Endothelial cell of umbilical vein (primary cell): ENCODE data around the gene PTF1A. TPM values are rescaled to one million over a fixed set of nuclear protein-coding genes. Genes with fewer than 3 reads are reported as not detected.

ENCODE experiments used
- BruUV-seq: library from RNA; stranded (reverse); fragments of 400-500 nt; replicated peaks from 2 replicates; lab custom pipeline; 2021; lab: Mats Ljungman, UMichigan
- CTCF ChIA-PET: fragments of 300-600, 350-600 bp; sonication (Branson Sonifier 250); formaldehyde crosslinking; loops from one replicate; lab custom pipeline; 2021; ENCODE audit warnings: antibody characterized with exemption, inconsistent platforms; lab: Charles Lee
- POLR2A ChIA-PET: fragments of 300-600, 350-600 bp; sonication (Branson Sonifier 250); formaldehyde crosslinking; loops from one replicate; lab custom pipeline; 2021; ENCODE audit warnings: antibody characterized with exemption, inconsistent platforms; lab: Charles Lee
- DNase-seq: peaks from one replicate; pipeline ENCODE4 v3.0.0-alpha.2; 2011; ENCODE audit warnings: low read depth, low spot score
- FAIRE-seq: peaks from 2 replicates; lab custom pipeline; 2011; peaks lifted over from hg19 to GRCh38; lab: Jason Lieb, UNC
- H2AFZ ChIP-seq: 2 replicates; pipeline ENCODE4 v1.6.0; 2012; ENCODE audit warnings: low read depth, low read length, control low read depth, inconsistent platforms
- H3K27ac ChIP-seq: 2 replicates; pipeline ENCODE4 v1.5.1; 2011; ENCODE audit warnings: low read depth, mild to moderate bottlenecking, control low read depth, low read length, moderate library complexity; ENCODE audit not compliant: insufficient read depth
- H3K27me3 ChIP-seq, 2 experiments: 2 replicates each; pipeline versions ENCODE4 v1.6.0 to v1.6.1; 2011; ENCODE audit warnings: low read length in 2 of 2, mixed read lengths in 1 of 2; ENCODE audit not compliant: control insufficient read depth in 2 of 2, insufficient read depth in 2 of 2
- H3K36me3 ChIP-seq, 2 experiments: 2 replicates in 1 of 2; 3 replicates in 1 of 2; pipeline ENCODE4 v1.5.1; 2011; ENCODE audit warnings: low read length in 2 of 2, mild to moderate bottlenecking in 1 of 2, moderate library complexity in 1 of 2; ENCODE audit not compliant: control insufficient read depth in 2 of 2, insufficient read depth in 2 of 2; ENCODE audit errors: extremely low read depth in 1 of 2
- H3K4me1 ChIP-seq: 3 replicates; pipeline ENCODE4 v1.5.1; 2011; ENCODE audit warnings: mild to moderate bottlenecking, low read length; ENCODE audit not compliant: control insufficient read depth, insufficient read depth; ENCODE audit errors: extremely low read depth
- H3K4me2 ChIP-seq: 2 replicates; pipeline ENCODE4 v1.6.1; 2011; ENCODE audit warnings: low read length, control low read depth, mixed read lengths; ENCODE audit not compliant: insufficient read depth
- H3K4me3 ChIP-seq, 3 experiments: fragments of 200-600 bp in 1 of 3; sonication (generic), shearing (Covaris generic) in 1 of 3; replicated peaks in 1 of 3; 2 replicates each; pipeline ENCODE4 v1.5.1; 2011 to 2016; ENCODE audit warnings: control low read depth in 3 of 3, low read length in 3 of 3, mild to moderate bottlenecking in 2 of 3, inconsistent platforms in 1 of 3, low read depth in 1 of 3, moderate library complexity in 1 of 3; ENCODE audit not compliant: insufficient read depth in 1 of 3
- H3K79me2 ChIP-seq: 2 replicates; pipeline ENCODE4 v1.6.0; 2012; ENCODE audit warnings: low read length, inconsistent platforms; ENCODE audit not compliant: control insufficient read depth, insufficient read depth
- H3K9ac ChIP-seq: replicated peaks from 2 replicates; pipeline ENCODE3; 2011; ENCODE audit warnings: low read length, control low read depth; ENCODE audit not compliant: insufficient read depth; ENCODE audit errors: extremely low read depth
- H3K9me1 ChIP-seq: replicated peaks from 3 replicates; pipeline ENCODE4 v1.6.0; 2011; ENCODE audit warnings: mild to moderate bottlenecking, low read length; ENCODE audit not compliant: control insufficient read depth, insufficient read depth; ENCODE audit errors: extremely low read depth
- H3K9me3 ChIP-seq: replicated peaks from 2 replicates; pipeline ENCODE4 v1.5.1; 2012; ENCODE audit warnings: low read length, inconsistent platforms; ENCODE audit not compliant: control insufficient read depth, insufficient read depth
- H4K20me1 ChIP-seq: replicated peaks from 2 replicates; pipeline ENCODE3; 2011; ENCODE audit warnings: mild to moderate bottlenecking, low read length; ENCODE audit not compliant: control insufficient read depth, insufficient read depth; ENCODE audit errors: extremely low read depth
- CTCF ChIP-seq, 2 donors: IDR thresholded peaks; 1 replicate in 1 of 2; 2 replicates in 1 of 2; pipeline ENCODE4 v1.5.1; 2011; ENCODE audit warnings: low read length in 2 of 2, mild to moderate bottlenecking in 2 of 2, moderate library complexity in 2 of 2, control low read depth in 1 of 2, inconsistent platforms in 1 of 2, low read depth in 1 of 2; ENCODE audit not compliant: insufficient read depth in 1 of 2; ENCODE audit errors: extremely low read depth in 1 of 2
- EZH2 ChIP-seq: IDR thresholded peaks from 2 replicates; pipeline ENCODE4 v1.6.1; 2012; ENCODE audit warnings: borderline replicate concordance, low read depth, mild to moderate bottlenecking, moderate library complexity, low read length, inconsistent platforms; ENCODE audit not compliant: severe bottlenecking
- FOS ChIP-seq: IDR thresholded peaks from 2 replicates; pipeline ENCODE4 v1.6.1; 2011; ENCODE audit warnings: mild to moderate bottlenecking, low read length, moderate library complexity, borderline replicate concordance; ENCODE audit not compliant: insufficient read depth
- GATA2 ChIP-seq: IDR thresholded peaks from 2 replicates; pipeline ENCODE4 v1.7.0; 2011; ENCODE audit warnings: low read depth, mild to moderate bottlenecking, moderate library complexity, mixed read lengths, low read length; ENCODE audit not compliant: insufficient read length, insufficient read depth
- JUN ChIP-seq: IDR thresholded peaks from 2 replicates; pipeline ENCODE4 v1.6.1; 2011; ENCODE audit warnings: borderline replicate concordance, low read depth; ENCODE audit not compliant: insufficient read length, insufficient read depth
- MYC ChIP-seq: IDR thresholded peaks from one replicate; pipeline ENCODE4 v1.6.1; 2011; ENCODE audit warnings: mild to moderate bottlenecking, low read depth, low read length
- POLR2A ChIP-seq: IDR thresholded peaks from 2 replicates; pipeline ENCODE4 v1.6.1; 2012; ENCODE audit warnings: low read depth, mild to moderate bottlenecking, control low read depth, low read length
- POLR2AphosphoS5 ChIP-seq: IDR thresholded peaks from 2 replicates; pipeline ENCODE4 v1.6.1; 2012; ENCODE audit warnings: low read depth, mild to moderate bottlenecking, control low read depth, low read length, moderate library complexity; ENCODE audit not compliant: insufficient read depth
- dilution Hi-C: fragments of 300-500 bp; cut with MboI; formaldehyde crosslinking; loops from one replicate; pipeline ENCODE4 v1.15.0; 2019; ENCODE audit warnings: low sequenced_read_pairs; ENCODE audit not compliant: extremely low pct_ligation_motif_present
- intact Hi-C: fragments of 100-400 bp; cut with micrococcal nuclease; formaldehyde crosslinking; loops from one replicate; pipeline ENCODE4 v1.10.0; 2022
- polyA plus RNA-seq, 4 experiments: library from polyadenylated mRNA; depleted of rRNA in 3 of 4; stranded (reverse) in 3 of 4; unstranded in 1 of 4; fragments of >200 nt; gene quantifications; 2 replicates each; pipeline versions ENCODE4 v1.2.1 to v1.2.3, GENCODE V29; 2011 to 2012; ENCODE audit warnings: missing spikeins in 1 of 4
- total RNA-seq: library from RNA; stranded (reverse); gene quantifications from 2 replicates; pipeline ENCODE4 v1.2.3, GENCODE V29; 2021
- TF ChIP-seq, protein P1 (sequence below): IDR thresholded peaks from 2 replicates; pipeline ENCODE4 v1.6.1; 2011; ENCODE audit not compliant: insufficient read depth, insufficient read length

PTF1A gene
- total and polyA plus RNA-seq, 2 donors (not counting 3 experiments of a cell fraction or from before 2014, with no cell fraction given): not detected

DNA sequence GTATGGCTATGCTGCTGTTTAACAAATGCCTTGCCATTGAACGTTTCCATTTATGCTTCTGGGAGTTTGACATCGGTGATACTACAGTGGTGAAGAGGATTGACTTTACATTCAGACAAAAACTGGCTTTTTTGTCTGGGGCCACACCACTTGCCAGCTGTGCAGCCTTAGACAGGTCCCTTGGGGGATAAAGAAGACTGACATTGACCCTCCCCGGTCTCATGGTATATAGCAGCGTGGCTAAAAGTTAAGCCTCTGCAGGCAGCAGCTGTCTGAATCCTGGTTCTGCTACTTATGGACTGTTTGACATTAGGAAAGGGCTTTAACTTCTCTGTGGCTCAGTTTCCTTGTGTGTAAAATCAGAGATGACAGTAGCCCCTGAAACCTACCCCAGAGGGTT is 42.0 kb upstream of the PTF1A start:
- no peak overlapping the region for H3K9ac ChIP-seq
- CTCF ChIA-PET: no interaction called here

More for the DNA sequence above, 42.0 kb upstream of the PTF1A start:
- Histone ChIP-seq H3K27me3 (no peaks in the 10 kb centered on the region), H2AFZ (no peak overlapping the region), H3K79me2 (no peaks in the 10 kb centered on the region), H3K27ac (no peak overlapping the region), H3K4me3 (no peak overlapping the region), H4K20me1 (no peaks in the 10 kb centered on the region), H3K36me3 (no peaks in the 10 kb centered on the region), H3K9me3 (no peaks in the 10 kb centered on the region), H3K9me1 (no peaks in the 10 kb centered on the region), H3K4me2 (no peak overlapping the region), H3K4me1 (no peaks in the 10 kb centered on the region)
- FAIRE-seq (no peak), DNase-seq (no peak)
- POLR2A ChIA-PET: no interaction called here
- no peak for TF ChIP-seq EZH2
- no peak for TF ChIP-seq GATA2
- no peak for TF ChIP-seq POLR2A
- no peak for TF ChIP-seq CTCF (IDR thresholded peaks at IDR 0.05; ENCODE audit: extremely low read depth in 1 of 2, insufficient read depth in 1 of 2, low read depth in 1 of 2, low read length in 2 of 2)
- TF ChIP-seq MYC: no peak
- no peak for TF ChIP-seq POLR2AphosphoS5
- TF ChIP-seq, protein P1, sequence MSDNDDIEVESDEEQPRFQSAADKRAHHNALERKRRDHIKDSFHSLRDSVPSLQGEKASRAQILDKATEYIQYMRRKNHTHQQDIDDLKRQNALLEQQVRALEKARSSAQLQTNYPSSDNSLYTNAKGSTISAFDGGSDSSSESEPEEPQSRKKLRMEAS: no peak
- TF ChIP-seq JUN: no peak
- no peak for TF ChIP-seq FOS
- BruUV-seq: no TSS peak
- dilution Hi-C loops (no loop called here), intact Hi-C loops (no loop called here)
